HG02970 (cell line): Measurements from ENCODE around the gene BICD2.
"Not testable (repeated sequence)": the region's sequence is repeated elsewhere in the genome, so short reads cannot be mapped to it uniquely, and the experiment has no call there.

Experiments used
- ATAC-seq: cut with Tn5 transposase; IDR thresholded peaks from one replicate; pipeline ENCODE4 v1.9.1; 2021; ENCODE audit warnings: mild to moderate bottlenecking, moderate library complexity, moderate number of reproducible peaks; ENCODE audit not compliant: unreplicated experiment, low FRiP score

The BICD2 gene

GRCh38 chr9:92764381-92764987 lies at the start of gene BICD2:
TSS of gene BICD2 (minus strand) at chr9:92764833. CDS start at chr9:92764744, 89 bp downstream.
- peak; percentile 5 for ATAC-seq

GRCh38 chr9:92809629-92810326 lies 45.1 kb upstream of the BICD2 start:
- ATAC-seq, result not testable (repeated sequence)

- ATAC-seq, result no peak
These were observed 44.3 kb upstream of the BICD2 start for GRCh38 chr9:92808726-92809451.

- ATAC-seq, result no peak
These were observed 43.4 kb upstream of the BICD2 start for GRCh38 chr9:92807757-92808725.

- no peak for ATAC-seq
These were observed 42.6 kb upstream of the BICD2 start for GRCh38 chr9:92807031-92807756.

- no peak for ATAC-seq
These were observed 40.1 kb upstream of the BICD2 start for GRCh38 chr9:92804727-92805126.

- no peak for ATAC-seq
These were observed 33.7 kb upstream of the BICD2 start for GRCh38 chr9:92798358-92798757.

- not testable (repeated sequence) for ATAC-seq
These were observed 31.7 kb upstream of the BICD2 start for GRCh38 chr9:92796337-92796804.

GRCh38 chr9:92795598-92796336 lies 31.1 kb upstream of the BICD2 start:
- ATAC-seq, result no peak

- ATAC-seq, result no peak
These were observed 30.4 kb upstream of the BICD2 start for GRCh38 chr9:92795000-92795399.

- no peak for ATAC-seq
These were observed 29.8 kb upstream of the BICD2 start for GRCh38 chr9:92794426-92794825.

- no peak for ATAC-seq
These were observed 26.2 kb upstream of the BICD2 start for GRCh38 chr9:92790542-92791527.

GRCh38 chr9:92786298-92786697 lies 21.7 kb upstream of the BICD2 start:
- ATAC-seq, result no peak

- ATAC-seq, result no peak
These were observed 17.3 kb upstream of the BICD2 start for GRCh38 chr9:92781899-92782298.

- ATAC-seq, result no peak
These were observed 15.6 kb upstream of the BICD2 start for GRCh38 chr9:92780206-92780605.

- ATAC-seq, result no peak
These were observed 10.8 kb upstream of the BICD2 start for GRCh38 chr9:92775466-92775865.

GRCh38 chr9:92774274-92774673 lies 9.6 kb upstream of the BICD2 start:
- no peak for ATAC-seq

GRCh38 chr9:92773810-92774209 lies 9.2 kb upstream of the BICD2 start:
- ATAC-seq, result no peak
